ENCODE measurements around the gene WIPF2.

DNA sequence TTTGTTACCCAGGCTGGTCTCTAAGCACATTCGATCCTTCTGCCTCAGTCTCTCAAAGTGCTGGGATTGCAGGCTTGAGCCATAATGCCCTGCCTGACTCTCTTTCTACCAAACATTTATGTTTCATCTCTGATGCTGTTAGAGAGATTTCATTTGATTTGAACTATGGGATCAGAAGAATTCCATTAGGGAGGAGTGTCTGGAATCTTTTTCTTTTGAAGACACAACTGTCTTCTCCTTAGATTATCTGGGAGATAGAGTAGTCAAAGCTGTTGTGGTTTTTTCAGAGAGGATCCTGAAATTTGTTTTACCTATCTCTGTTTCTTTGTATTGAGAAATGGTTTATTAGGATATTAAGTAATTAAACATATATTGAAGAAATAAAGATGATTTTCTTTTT, 29.4 kb downstream of the WIPF2 start:
- TF ChIP-seq, protein P1, sequence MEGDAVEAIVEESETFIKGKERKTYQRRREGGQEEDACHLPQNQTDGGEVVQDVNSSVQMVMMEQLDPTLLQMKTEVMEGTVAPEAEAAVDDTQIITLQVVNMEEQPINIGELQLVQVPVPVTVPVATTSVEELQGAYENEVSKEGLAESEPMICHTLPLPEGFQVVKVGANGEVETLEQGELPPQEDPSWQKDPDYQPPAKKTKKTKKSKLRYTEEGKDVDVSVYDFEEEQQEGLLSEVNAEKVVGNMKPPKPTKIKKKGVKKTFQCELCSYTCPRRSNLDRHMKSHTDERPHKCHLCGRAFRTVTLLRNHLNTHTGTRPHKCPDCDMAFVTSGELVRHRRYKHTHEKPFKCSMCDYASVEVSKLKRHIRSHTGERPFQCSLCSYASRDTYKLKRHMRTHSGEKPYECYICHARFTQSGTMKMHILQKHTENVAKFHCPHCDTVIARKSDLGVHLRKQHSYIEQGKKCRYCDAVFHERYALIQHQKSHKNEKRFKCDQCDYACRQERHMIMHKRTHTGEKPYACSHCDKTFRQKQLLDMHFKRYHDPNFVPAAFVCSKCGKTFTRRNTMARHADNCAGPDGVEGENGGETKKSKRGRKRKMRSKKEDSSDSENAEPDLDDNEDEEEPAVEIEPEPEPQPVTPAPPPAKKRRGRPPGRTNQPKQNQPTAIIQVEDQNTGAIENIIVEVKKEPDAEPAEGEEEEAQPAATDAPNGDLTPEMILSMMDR (IDR thresholded peaks at IDR 0.05), result no peak
- TF ChIP-seq POLR2A (IDR thresholded peaks at IDR 0.05), result no peak

Measured in ovary (tissue), 3 donors.